ENCODE measurements around the gene KLF4.

The KLF4 gene

DNA sequence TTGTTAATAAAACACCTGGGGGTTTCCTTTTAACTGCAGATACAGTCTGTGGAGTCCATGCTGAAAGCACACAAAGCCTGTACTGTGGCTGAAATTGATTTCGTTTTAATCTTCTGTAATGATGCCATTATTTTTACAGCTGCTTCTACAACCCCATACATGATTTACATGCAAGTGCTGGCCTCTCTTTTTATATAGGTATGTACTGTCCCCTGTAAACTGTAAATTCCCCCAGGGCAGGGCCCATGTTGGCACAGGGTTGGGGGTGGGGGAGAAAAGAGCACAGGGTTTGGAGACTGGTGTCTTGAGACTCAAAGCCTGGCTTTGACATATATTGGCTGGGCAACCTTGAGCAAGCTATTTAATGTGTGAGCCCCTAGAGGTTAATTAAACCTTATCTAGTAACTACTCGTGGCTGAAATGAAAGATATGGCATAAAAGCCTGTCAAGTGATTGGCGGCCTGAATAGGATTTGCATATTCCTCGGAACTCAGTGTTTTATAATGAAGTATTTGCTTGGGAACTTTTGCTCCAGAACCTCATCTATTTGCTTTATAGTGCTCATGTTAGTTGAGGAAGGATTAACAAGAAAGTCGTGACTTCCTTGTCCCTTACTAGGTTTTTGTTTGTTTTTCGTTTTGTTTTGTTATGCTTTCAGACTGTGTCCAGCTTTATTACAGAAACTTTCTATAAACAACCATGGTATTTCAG is 34.0 kb downstream of the KLF4 start:
- TF ChIP-seq POLR2AphosphoS5 (IDR thresholded peaks at IDR 0.05; ENCODE audit: low read depth, low read length): no peak
- no peak for TF ChIP-seq POU2F2 (IDR thresholded peaks at IDR 0.05; ENCODE audit: low read depth, low read length)
- no peak for TF ChIP-seq TAF1 (IDR thresholded peaks at IDR 0.05; ENCODE audit: low read depth, low read length)
- TF ChIP-seq PAX5 (IDR thresholded peaks at IDR 0.05; ENCODE audit: insufficient read depth, low read length, severe bottlenecking): no peak
- TF ChIP-seq POLR2A (IDR thresholded peaks at IDR 0.05; ENCODE audit: low read depth, low read length): no peak
- TF ChIP-seq SPI1 (IDR thresholded peaks at IDR 0.05; ENCODE audit: low read depth, low read length): no peak
- no peak for DNase-seq (ENCODE audit: insufficient read length, low spot score)
- no peak for FAIRE-seq

DNA sequence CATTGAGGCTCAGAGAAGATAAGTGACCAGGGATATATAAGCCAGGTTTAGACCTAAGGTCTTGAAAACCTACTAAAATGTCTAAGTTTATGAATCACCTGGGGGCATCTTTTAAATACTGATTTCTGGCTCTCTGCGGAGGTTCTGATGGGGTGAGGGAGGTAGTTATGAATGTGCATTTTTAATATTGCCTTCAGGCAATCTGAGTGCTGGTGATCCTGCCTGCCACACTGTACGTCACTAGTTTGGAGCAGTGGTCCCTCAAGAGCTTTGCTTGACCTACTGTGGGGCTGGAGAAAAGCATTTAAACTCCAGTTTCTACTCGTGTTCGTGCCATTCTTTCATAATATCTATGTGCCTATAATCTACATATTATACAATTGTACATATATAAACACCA is 36.1 kb downstream of the KLF4 start:
- DNase-seq (ENCODE audit: insufficient read length, low spot score): no peak
- no peak for FAIRE-seq
- no peak for TF ChIP-seq SPI1 (IDR thresholded peaks at IDR 0.05; ENCODE audit: low read depth, low read length)
- TF ChIP-seq TAF1 (IDR thresholded peaks at IDR 0.05; ENCODE audit: low read depth, low read length): no peak
- TF ChIP-seq POLR2A (IDR thresholded peaks at IDR 0.05; ENCODE audit: low read depth, low read length): no peak
- no peak for TF ChIP-seq POU2F2 (IDR thresholded peaks at IDR 0.05; ENCODE audit: low read depth, low read length)
- TF ChIP-seq PAX5 (IDR thresholded peaks at IDR 0.05; ENCODE audit: insufficient read depth, low read length, severe bottlenecking): no peak
- no peak for TF ChIP-seq POLR2AphosphoS5 (IDR thresholded peaks at IDR 0.05; ENCODE audit: low read depth, low read length)

DNA sequence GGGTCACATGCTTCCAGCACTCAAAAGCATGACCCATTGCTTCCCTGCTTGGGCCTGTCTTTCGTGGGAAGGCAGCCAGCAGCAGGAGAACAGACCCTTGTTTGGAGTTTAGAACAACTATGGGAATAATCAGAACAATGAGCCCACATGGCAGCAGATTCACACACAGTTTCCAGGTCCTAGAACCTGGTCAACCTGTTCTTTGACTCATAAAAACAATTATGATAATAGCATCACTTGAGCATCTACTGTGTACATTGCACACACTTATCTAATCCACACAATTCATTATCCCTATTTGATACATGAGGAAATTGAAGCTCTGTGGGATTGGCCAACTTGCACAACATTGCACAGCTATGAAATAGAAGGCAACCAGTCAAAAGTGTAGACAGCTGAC is 41.7 kb downstream of the KLF4 start:
- DNase-seq (ENCODE audit: insufficient read length, low spot score) (no peak), FAIRE-seq (no peak)
- TF ChIP-seq SPI1 (IDR thresholded peaks at IDR 0.05; ENCODE audit: low read depth, low read length): no peak
- no peak for TF ChIP-seq POU2F2 (IDR thresholded peaks at IDR 0.05; ENCODE audit: low read depth, low read length)
- TF ChIP-seq PAX5 (IDR thresholded peaks at IDR 0.05; ENCODE audit: insufficient read depth, low read length, severe bottlenecking): no peak
- no peak for TF ChIP-seq POLR2A (IDR thresholded peaks at IDR 0.05; ENCODE audit: low read depth, low read length)
- no peak for TF ChIP-seq POLR2AphosphoS5 (IDR thresholded peaks at IDR 0.05; ENCODE audit: low read depth, low read length)
- TF ChIP-seq TAF1 (IDR thresholded peaks at IDR 0.05; ENCODE audit: low read depth, low read length): no peak

DNA sequence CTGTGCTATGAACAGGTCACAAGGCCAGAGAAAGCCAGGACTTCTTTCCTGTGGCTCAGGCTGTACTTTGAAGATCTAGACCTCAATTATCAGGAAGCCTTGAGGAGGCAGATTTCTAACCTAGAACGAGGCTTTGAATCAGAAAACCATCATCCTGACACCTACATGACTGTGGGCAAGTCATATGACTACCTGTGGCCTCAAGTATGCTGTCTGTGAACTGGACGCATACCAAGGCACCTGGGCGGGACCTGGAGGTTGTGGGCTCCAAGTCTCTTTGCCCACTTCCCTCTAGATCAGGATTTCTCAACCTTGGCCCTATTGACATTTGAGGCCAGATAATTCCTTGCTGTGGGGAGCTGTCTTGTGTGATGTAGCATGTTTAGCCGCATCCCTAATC is 42.5 kb downstream of the KLF4 start:
- FAIRE-seq: no peak
- no peak for DNase-seq (ENCODE audit: insufficient read length, low spot score)
- TF ChIP-seq POU2F2 (IDR thresholded peaks at IDR 0.05; ENCODE audit: low read depth, low read length) (no peak), SPI1 (IDR thresholded peaks at IDR 0.05; ENCODE audit: low read depth, low read length) (no peak), TAF1 (IDR thresholded peaks at IDR 0.05; ENCODE audit: low read depth, low read length) (no peak), POLR2A (IDR thresholded peaks at IDR 0.05; ENCODE audit: low read depth, low read length) (no peak), PAX5 (IDR thresholded peaks at IDR 0.05; ENCODE audit: insufficient read depth, low read length, severe bottlenecking) (no peak), POLR2AphosphoS5 (IDR thresholded peaks at IDR 0.05; ENCODE audit: low read depth, low read length) (no peak)

DNA sequence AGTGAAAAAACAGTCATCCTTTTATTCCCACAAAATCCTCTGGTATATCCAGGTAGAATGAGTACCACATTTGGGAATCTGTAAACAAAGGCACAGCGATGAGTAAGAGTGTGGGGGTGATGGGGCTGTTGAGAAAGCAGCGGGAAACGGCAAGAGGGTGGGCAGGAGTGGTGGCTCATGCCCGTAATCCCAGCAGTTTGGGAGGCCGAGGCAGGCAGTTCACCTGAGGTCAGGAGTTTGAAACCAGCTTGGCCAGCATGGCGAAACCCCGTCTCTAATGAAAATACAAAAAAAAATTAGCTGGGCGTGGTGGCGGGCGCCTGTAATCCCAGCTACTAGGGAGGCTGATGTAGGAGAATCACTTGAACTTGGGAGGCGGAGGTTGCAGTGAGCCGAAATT is 43.1 kb downstream of the KLF4 start:
- FAIRE-seq (no peak), DNase-seq (ENCODE audit: insufficient read length, low spot score) (no peak)
- no peak for TF ChIP-seq TAF1 (IDR thresholded peaks at IDR 0.05; ENCODE audit: low read depth, low read length)
- TF ChIP-seq PAX5 (IDR thresholded peaks at IDR 0.05; ENCODE audit: insufficient read depth, low read length, severe bottlenecking): no peak
- TF ChIP-seq SPI1 (IDR thresholded peaks at IDR 0.05; ENCODE audit: low read depth, low read length): no peak
- TF ChIP-seq POLR2AphosphoS5 (IDR thresholded peaks at IDR 0.05; ENCODE audit: low read depth, low read length): no peak
- TF ChIP-seq POU2F2 (IDR thresholded peaks at IDR 0.05; ENCODE audit: low read depth, low read length): no peak

DNA sequence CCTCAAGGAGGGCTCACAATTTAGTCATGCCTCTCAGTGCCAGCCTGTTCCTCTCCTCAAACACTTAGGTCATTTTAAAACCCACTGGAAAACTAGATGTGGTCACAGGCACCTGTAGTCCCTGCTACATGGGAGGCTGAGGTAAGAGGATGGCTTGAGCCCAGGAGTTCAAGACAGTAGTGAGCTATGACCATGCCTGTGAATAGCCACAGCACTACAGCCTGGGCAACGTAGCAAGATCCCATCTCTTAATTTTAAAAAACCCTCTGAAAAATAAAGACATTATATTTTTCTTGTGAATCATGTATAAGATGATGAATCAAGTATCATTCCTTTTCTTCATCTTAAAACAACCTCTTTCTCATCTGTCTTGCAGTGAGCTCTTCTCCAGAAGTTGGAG is 45.8 kb downstream of the KLF4 start:
- TF ChIP-seq SPI1 (IDR thresholded peaks at IDR 0.05; ENCODE audit: low read depth, low read length) (no peak), POU2F2 (IDR thresholded peaks at IDR 0.05; ENCODE audit: low read depth, low read length) (no peak), TAF1 (IDR thresholded peaks at IDR 0.05; ENCODE audit: low read depth, low read length) (no peak), POLR2A (IDR thresholded peaks at IDR 0.05; ENCODE audit: low read depth, low read length) (no peak), POLR2AphosphoS5 (IDR thresholded peaks at IDR 0.05; ENCODE audit: low read depth, low read length) (no peak), PAX5 (IDR thresholded peaks at IDR 0.05; ENCODE audit: insufficient read depth, low read length, severe bottlenecking) (no peak)
- FAIRE-seq: no peak
- DNase-seq (ENCODE audit: insufficient read length, low spot score): no peak

DNA sequence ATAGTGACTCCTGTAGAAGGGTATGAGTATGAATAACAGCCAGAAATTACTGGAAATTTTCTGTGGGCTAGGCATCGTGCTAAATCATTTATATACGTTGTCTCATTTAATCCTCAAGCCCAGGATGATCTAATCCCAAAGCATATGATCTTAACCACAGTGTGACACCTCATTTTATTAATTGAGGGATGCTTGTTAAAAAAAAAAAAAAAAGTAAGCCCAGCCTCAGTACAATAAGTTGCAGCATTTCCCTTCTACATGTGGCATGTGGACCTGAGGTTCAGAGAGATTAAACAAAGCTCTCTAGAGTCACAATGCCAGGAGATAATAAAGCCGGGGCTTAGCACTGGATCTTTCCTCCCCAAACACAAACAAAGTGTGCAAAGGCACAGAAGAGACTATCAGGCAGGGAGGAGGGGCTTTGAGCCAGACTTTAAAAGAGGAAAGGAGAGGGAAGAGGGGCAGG is 49.5 kb downstream of the KLF4 start:
- no peak for DNase-seq (ENCODE audit: insufficient read length, low spot score)
- no peak for TF ChIP-seq PAX5 (IDR thresholded peaks at IDR 0.05; ENCODE audit: insufficient read depth, low read length, severe bottlenecking)
- no peak for TF ChIP-seq POLR2AphosphoS5 (IDR thresholded peaks at IDR 0.05; ENCODE audit: low read depth, low read length)
- no peak for TF ChIP-seq SPI1 (IDR thresholded peaks at IDR 0.05; ENCODE audit: low read depth, low read length)
- no peak for TF ChIP-seq POLR2A (IDR thresholded peaks at IDR 0.05; ENCODE audit: low read depth, low read length)
- TF ChIP-seq POU2F2 (IDR thresholded peaks at IDR 0.05; ENCODE audit: low read depth, low read length): no peak
- TF ChIP-seq TAF1 (IDR thresholded peaks at IDR 0.05; ENCODE audit: low read depth, low read length): no peak
- no peak for FAIRE-seq

DNA sequence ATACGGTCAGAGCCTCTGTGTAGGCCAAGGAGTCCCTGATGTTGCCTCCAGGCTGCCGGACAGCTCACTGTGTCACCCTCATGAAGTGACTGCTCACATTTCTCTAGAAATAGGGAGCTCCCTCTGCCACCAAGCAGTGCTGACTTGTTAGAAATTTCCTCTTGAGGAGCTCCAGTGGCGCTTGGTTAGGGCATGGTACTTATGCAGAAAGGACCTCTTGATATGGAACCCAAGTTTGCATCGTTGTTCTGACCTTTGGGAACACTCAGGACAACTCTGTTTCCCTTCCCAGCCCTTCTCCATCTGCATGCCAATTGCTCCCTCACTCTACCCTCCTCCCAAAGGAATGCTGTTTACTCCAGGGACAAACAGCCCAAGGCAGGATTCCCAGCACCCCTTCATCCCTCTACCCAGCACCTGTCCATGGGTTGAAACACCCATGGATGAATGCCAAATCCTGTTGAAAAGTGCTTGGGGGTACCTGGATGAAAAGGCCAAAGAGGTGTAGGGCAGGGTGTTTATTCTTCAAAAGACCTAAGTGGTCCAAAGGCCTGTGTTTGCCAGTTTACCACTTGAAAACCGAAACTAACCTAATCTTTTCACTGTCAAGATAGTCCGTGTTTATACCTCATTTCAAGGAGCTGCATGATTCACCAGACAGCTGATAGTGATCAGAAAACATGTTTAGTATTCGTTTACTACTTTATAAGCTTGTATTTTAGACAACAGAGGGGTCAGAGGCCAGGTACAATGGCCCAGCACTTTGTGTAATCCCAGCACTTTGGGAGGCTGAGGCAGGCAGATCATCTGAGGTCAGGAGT is 51.1 kb downstream of the KLF4 start:
- FAIRE-seq (no peak), DNase-seq (ENCODE audit: insufficient read length, low spot score) (no peak)

DNA sequence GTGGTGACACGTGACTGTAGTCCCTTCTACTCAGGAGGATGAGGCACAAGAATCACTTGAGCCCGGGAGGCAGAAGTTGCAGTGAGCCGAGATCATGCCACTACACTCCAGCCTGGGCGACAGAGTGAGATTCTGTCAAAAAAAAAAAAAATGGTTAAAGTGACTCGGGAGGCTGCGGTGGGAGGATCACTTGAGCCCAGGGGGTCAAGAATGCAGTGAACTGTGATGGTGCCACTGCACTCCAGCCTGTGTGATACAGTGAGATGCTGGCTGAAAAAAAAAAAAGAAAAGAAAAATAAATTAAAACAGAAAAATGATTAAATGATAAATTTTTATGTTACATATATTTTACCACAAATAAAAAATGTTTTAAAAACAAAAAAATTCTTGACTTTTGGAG is 51.9 kb downstream of the KLF4 start:
- TF ChIP-seq POLR2AphosphoS5 (IDR thresholded peaks at IDR 0.05; ENCODE audit: low read depth, low read length) (no peak), TAF1 (IDR thresholded peaks at IDR 0.05; ENCODE audit: low read depth, low read length) (no peak), POU2F2 (IDR thresholded peaks at IDR 0.05; ENCODE audit: low read depth, low read length) (no peak), PAX5 (IDR thresholded peaks at IDR 0.05; ENCODE audit: insufficient read depth, low read length, severe bottlenecking) (no peak), POLR2A (IDR thresholded peaks at IDR 0.05; ENCODE audit: low read depth, low read length) (no peak), SPI1 (IDR thresholded peaks at IDR 0.05; ENCODE audit: low read depth, low read length) (no peak)
- no peak for DNase-seq (ENCODE audit: insufficient read length, low spot score)

More for the DNA sequence above, 51.1 kb downstream of the KLF4 start:
- no peak for TF ChIP-seq POLR2AphosphoS5 (IDR thresholded peaks at IDR 0.05; ENCODE audit: low read depth, low read length)

More for the DNA sequence above, 51.9 kb downstream of the KLF4 start:
- no peak for FAIRE-seq

Data from GM12891 (cell line).